SIG-M5 treated with dmso at 0.1 percent for 504 hours (cell line): ENCODE data around the gene MTUS2.

Experiments used
- DNase-seq: peaks from one replicate; lab custom pipeline; 2025; ENCODE audit not compliant: unreplicated experiment; lab: John Stamatoyannopoulos, UW

MTUS2 gene

DNA sequence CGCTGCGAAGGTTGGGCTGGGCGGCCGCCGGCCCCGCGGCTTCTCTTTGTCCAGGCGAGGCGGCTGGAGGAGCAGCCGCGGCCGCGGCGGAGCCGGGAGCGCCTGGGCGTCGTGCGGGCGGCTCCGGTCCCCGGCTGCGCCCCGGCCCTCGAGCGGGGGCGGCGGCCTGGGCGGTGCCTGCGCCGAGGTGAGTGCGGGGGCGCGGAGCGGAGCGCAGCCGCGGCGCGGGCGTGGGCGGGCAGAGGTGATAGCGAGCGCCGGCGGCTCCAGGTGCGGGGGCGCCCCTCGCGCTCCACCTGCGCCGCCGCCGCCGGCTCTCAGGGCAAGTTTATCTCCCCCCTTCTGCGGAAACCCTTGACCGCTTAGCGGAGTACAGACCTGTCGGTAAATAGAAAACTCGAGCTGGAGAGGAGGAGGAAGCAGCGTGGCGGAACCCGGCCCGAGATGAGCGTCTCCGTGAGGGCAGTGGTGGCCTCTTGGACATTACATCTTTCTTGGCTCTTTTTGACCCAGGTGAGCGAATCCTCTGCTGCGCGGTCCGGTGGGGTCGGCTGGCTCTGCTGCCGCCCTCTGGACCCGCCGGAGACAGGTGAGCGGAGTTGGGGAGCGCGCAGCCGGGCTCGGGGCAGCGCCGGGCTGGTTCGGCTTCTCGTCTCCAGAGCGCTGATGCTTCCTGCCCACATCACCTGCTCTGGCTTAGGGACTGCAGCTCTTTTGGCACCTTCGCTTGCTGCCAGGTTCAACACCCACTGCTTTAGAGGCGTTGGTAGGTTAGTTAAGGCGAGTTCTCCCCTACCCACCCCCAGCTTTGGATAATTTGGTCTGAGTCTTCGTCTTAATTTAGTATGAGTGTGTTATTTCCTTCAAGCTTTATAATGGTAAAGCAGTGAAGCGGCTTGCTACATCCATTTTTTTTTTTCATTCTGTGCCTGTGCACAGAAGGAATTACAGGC is at the start of gene MTUS2:
Gene MTUS2 (plus strand): TSS at position 241 of the 953 bp plus-strand sequence.
- DNase-seq, result no peak

DNA sequence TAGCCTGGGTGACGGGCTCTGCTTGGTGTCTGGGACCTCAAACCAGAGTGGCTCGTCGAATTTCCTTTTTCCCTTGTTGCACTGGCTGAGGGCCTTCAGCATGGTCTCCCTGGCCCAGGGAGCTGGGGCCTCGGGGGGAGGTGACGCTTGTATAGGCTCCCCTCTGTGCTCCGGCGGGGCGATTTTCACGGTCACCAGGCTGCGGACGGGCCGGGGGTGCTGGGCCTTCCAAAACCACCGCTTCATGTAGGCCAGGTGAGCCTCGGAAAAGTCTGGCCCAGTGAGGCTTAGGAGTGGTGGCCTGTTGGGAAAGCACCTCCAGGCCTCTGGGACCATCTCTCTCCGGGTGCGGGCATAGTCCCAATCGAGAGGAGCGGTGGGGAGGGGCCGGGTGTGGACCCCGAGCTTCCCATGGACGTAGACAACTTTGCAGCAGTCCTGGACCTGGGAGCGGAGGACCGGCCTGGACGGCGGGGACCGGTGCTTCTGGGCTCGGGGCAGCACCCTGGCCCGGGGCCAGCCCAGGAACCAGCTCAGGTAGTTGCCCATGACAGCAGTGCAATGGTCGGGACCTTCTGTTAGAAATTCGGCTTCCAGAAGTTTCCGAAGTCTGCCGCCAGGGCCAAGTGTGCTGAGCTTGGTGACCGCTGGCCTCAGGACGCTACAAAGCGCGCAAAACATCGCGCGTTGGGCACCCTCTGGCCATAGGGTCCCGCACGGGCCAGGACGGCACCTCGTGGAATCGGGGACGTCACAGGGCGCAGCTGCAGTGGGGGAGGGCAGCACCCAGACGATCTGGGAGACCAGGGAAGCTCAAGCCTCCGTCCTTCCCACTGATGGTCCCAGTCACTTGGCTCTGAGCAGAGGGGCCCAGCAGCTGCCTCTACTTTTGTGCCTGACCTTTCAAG is 41.6 kb upstream of the MTUS2 start:
- DNase-seq, result no peak

DNA sequence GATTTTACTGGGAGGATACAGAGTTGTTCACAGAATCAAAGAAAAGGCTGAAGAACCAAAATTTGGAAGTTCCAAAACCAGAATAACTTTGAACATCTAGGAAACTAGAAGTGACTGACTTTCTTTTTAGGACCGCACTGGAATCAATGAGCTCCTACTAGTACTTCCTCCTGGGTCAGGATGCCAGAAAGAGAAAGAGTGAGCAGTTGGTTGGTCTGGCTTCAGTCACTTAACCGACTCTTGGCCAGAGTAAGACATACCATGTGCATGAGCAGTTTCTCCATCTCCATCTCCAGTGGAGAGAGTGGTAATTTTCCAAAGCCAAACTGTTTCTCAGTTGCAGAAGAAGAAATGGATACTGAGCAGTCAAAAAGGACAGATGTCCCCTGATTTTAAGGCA is 27.1 kb upstream of the MTUS2 start:
- no peak for DNase-seq

DNA sequence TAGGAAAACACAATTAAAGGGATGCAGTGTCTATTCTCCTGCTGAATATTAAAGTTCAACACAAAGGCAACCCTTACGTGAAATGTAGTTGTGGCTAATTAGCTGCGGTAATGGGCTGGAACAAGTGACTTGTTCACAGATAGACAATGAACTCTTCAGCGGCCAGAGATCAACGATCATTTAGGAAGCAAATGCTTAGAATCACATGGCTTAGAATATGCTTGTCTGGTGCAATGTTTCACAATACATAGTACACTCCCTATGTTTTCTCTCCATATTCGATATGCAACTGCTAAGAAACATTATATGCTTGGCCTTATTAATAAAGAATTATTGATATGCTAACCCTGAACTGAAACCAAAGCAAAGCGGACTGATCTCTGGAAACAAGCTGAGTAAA is 25.7 kb upstream of the MTUS2 start:
- DNase-seq, result no peak

DNA sequence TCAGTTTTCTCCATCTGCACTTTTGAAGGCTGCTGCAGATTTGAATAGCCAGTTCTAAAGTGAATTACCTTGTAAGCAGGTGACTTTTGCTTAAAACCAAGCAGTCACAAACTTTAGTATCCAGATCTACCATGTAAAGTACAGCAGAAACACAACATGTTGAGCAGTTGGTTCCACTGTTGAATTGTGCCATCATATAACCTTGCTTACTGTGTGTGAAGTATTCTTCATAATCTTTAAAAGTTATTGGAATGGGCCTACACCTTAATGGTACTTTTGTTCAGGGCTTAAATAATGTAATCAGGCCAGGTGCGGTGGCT is 23.2 kb upstream of the MTUS2 start:
- DNase-seq, result no peak

DNA sequence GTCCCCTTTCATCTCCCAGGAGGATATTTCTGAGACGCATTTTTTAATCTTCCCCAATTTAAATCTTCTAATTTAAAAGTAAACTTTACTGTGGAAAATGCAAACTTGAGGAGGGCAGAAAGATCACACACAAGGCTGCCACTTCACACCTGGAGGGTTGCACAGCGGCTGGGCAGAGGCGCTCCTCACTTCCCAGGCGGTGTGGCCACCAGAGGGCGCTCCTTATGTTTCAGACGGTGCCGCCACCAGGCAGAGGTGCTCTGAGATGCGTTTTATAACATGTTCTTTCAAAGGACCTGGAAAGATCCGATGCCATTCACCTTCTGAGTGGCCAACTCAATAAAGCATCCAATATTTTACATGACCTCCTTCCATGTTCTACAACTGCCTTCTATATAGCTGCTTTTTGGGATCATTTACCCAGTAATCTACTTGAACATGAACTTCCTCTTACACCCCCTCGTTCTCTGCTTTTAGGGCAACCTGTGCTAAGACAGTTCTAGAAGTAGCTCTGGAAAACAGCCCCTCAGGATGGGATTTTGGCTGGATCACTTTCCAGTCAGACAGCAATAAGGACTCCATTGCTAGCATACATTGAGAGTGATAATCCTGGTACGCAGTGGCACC is 14.8 kb upstream of the MTUS2 start:
- no peak for DNase-seq

DNA sequence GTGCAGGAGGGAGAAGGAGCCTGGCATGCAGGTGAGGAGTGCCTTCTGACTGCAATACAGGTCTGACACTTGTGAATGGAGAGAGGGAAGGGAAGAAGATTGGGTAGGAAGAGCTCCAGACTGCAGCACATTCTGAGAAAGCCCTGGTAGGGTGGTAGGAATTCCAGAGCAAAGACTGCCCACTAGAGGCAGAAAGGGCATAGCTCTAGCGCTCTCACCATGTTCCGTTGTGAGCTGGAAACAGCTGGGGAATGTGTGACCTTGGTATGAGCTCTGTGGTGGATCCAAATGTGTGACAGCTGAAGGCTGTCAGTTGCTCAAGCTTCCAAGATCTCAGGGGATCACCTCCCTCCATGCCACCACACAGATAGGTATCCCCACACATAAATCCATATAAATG is 2.9 kb upstream of the MTUS2 start:
- no peak for DNase-seq

DNA sequence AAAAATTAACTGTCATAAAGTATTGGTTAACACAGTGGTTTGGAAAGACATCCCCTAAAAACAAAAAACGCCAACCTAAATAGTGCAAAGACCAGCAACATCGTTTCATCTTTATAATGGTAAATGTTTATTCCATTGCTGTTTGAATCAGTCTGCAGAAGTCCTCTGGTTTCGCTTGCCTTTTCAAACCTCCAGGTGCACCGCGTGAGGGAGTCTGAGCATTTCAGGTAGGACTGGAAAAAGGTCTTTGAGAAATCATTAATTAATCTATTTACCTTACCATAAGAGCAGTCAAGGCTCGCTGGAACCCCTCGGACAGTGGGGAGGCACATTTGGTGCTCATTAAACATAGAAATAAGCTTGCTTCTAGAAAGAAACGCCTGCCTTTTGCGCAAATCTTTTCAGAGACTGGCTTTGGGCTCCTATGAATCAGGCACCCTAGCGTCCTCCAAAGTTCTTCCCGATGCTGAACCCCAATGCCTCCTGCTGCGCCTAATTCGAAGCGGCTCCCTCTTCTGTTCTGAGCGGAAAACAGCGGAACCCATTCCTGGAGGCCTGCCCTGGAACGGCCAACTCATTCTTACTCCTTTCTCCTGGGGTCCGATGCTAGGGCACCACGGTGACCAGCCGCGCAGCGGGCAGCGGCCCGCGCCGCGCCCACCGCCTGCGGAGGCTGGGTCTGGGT is 951 bp upstream of the MTUS2 start:
- no peak for DNase-seq

DNA sequence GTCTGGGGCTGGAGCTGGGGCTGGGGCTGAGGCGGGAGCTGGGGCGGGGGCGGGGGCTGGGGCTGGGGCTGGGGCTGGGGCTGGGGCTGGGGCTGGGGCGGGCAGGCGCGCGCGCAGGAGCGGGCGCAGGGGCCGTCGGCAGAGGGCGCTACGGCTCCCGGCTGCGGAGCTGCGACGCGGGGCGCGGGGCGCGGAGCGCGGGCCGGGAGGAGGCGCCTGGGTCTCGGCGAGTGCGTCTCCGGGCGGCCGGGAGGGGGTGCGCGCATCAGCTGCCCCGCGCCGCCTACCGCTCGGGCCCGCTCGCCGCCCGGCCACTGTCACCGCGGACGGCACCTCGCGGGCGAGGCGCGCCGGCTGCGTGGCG is 422 bp upstream of the MTUS2 start:
- no peak for DNase-seq

DNA sequence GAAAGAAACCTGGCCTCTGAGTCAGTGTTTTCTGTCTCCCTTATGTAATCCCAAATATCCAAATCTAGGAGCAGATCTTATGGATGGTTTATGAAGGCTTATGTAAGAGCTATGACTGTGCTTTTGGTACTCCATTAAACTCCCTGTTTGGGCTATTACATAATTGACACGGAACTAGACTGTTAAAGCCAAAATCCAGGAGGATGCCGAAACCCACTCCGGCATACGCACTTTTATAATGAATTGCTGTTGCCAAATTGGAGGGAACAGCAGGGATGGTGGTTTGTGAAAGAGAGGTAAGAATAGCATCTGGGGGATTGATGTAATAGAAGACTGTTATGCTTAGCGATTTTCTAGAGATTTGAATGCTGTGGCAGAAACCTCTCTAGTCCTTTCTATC is 2.0 kb downstream of the MTUS2 start:
- DNase-seq, result no peak

DNA sequence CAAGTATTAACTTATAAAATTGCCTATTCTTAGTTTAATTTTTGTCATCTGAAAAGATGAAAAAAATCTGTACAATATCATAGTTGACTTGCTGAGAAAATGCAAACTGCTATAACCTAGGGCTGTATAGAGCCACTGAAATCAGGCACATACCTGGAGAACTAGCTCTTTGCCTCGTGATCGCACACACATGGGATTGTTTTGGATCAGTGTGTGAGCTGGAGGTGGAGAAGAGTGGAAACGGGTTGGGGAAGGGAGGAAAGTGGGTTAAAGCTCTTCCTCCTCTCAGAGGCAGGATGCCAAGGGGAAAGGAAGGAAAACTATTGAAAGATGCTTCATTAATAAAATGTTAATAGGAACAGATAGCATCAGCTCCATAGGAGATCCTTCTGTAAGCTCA is 2.7 kb downstream of the MTUS2 start:
- no peak for DNase-seq

DNA sequence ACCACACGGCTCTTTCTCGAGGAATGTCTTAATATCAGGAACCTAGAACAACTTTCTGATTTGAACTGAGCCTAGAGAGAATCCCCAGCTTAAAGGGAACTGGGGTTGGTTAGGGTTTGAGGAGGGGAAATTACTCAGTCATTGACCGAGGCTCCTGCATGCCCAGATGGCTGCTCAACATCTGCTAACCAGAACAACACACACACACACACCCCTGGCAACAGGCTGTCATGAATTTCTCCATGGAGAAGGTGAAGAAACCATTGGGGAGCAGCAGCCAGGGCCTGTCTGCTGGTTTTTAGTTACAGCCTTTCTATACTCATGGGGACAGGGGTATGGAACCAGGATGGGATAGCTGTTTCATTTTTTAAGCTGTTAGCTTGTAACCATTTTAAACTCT is 5.2 kb downstream of the MTUS2 start:
- no peak for DNase-seq

DNA sequence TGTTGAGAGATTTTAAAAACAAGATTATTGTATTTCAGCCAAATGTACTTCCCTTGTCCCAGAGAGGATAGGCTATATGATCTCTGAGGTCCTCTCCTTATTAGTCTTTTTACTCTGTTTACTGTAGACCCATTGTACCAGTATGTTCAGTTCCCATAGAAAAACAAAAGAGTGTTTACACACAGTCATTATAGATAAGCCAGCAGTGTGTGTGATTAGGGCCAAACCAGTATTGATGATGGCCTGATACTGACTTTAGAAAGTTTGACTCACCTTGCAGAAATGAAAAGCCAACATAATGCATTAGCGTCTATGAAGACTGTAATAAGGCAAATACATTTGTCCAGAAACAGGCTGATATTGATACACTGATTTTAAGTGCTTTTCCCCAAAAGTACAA is 6.2 kb downstream of the MTUS2 start:
- no peak for DNase-seq

DNA sequence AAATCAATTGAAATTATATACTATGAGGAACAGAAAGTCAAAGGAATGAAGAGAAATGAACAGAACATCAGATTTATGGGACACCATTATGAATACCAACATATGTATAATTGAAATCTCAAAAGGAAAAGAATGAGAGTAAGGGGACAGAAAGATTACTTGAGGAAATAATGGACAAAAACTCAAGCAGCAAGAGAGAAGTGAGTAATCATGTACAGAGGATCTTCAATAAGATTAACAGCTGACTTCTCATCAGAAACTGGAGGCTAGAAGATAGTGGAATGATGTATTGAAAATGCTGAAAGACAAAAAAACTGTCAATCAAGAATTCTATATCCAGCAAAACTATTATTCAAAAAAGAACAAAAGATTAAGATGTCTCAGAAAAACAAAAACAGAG is 10.4 kb downstream of the MTUS2 start:
- no peak for DNase-seq

DNA sequence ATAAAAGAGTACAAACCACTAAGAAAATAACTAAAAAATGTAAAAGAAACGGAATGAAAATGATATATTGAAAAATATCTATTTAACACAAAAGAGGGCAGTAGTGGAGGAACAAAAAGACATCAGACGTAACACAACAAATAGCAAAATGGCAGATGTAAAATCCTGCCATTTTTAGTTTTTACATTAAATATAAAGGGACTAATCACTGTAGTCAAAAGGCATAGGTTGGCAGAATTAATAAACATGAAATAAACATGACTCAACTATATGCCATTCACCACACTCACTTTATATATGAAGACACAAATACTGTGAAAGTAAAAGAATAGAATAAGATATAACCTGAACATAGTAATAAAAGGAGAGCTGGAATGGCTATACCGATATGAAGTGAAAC is 11.0 kb downstream of the MTUS2 start:
- DNase-seq, result no peak

DNA sequence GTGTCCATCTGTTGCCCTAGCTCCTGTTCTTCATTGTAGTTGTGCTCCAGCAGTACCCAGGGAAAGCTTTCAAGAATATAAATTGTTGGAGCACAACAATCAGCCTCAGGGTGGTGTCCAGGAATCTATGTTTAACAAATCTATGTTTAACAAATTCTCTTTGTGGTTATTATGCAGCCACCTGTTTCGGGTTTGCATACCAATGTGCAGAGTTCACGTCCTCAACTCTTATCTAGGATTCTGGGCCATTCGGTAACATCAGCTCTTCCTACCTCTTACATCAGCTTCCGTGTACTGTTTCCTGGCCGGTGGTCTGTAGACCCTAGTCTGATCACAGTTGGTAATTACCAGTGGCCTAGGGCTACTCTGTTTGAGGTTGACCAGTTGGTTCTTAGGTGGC is 17.0 kb downstream of the MTUS2 start:
- DNase-seq, result no peak

DNA sequence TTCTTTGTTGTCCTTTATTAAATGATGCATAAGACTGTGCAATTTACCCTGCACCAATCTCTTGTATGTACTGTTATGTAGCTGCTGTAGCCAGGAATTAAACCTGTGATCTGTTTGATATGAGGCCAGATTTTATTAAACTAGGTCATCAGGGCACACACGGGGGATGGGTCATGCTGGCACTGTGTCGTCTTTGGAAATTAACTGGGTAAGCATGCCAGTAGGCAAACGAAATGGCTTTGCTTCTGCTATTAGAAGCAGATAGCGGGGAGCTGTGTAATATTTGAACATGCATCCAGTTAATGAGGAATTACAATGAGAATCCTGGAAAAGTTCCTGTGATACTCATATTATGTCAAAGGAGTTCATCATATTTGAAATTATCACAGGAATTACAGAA is 23.5 kb downstream of the MTUS2 start:
- no peak for DNase-seq

DNA sequence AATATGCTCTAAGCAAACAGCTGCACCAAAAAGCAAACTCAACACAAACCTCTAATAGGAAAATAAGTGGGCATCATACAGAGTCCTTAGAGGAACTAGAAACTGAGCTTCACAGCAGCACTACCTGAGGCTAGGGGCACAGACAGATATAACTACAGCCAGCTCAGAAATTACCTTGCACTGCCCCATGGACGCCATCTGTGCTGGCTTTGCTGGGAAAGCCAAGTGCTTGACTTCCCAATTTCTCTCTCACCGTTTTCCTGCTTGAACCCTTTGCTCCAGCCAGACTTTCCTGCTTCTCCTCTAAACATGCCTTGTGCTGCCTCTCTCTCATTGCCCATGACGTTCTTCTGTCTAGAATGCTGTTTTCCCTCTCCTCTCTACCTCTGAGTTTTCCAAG is 29.3 kb downstream of the MTUS2 start:
- DNase-seq, result no peak

DNA sequence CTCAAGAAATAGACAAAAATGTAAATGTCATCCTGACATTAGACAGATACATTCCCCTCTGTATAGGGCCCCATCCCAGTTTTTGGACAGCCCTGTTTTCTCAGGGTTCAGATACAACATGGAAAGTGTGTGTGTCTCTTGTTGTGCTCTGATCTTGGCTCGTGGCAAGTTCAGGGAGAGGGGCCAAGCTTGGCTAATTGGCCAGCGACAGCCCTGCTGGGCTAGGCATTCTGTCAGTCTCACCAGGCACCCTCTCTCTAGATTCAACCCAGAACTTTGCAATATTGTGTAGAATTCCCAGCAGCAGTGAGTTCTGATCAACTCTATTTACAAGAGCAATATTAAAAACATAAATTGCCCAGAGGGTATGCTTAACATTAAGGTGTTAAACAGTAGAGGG is 30.1 kb downstream of the MTUS2 start:
- no peak for DNase-seq

DNA sequence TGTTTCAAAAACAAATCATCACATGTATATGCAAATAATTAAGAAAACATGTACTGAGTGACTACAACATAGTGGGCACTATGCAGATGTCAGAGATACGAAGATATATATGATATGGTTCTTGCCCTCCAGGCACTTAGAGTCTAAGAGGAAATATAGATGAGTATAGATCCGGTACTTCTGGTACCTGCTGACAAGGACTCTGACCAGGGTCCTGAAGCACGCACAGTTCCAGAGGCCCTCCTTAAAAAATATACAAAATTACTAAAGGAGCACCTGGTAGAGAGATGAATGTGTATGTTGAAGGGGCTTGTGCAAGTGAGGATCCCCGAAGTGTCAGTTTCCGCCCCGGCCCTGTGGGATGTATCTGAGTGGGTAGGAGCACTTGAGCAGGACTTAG is 31.3 kb downstream of the MTUS2 start:
- no peak for DNase-seq

DNA sequence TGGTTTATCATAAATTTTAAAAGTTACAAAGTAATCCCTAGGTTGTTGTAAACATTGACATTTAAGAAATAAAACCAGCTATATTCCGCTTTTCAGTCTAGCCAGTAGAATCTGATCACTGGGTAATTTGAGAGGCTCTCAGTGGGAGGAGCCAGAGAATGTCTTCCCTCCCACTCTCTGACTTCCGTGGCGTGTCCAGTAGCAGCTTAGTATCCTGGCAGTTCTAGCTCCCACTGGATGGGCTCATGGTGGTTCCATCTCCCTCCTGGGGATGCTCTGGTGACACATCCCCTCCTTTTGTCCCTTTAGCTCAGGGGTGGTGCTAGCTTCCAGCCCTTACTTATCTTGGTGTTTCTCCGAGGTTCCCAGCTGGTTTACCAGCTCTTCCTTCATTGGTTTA is 34.5 kb downstream of the MTUS2 start:
- DNase-seq, result no peak
